Upper lobe of left lung (tissue), 4 donors: ENCODE measurements around the gene VPS13D.

ENCODE experiments used
- EP300 ChIP-seq, 4 donors: sonication (generic); formaldehyde crosslinking; IDR thresholded peaks; one replicate each; pipeline ENCODE4 v1.5.1; 2017; ENCODE audit warnings: antibody characterized with exemption in 4 of 4, control low read depth in 2 of 4
- POLR2A ChIP-seq, 4 donors: fragments of 450-650 bp; IDR thresholded peaks; one replicate each; pipeline ENCODE4 v1.5.1; 2016 to 2017; ENCODE audit warnings: antibody characterized with exemption in 4 of 4, mild to moderate bottlenecking in 2 of 4
- TF ChIP-seq, protein P1 (sequence below), 6 experiments: fragments of 450-650 bp in 4 of 6; fragments of 200-600 bp in 2 of 6; sonication (generic) in 2 of 6; IDR thresholded peaks; one replicate each; pipeline ENCODE4 v1.5.1; 2016 to 2019; ENCODE audit warnings: antibody characterized with exemption in 6 of 6

DNA sequence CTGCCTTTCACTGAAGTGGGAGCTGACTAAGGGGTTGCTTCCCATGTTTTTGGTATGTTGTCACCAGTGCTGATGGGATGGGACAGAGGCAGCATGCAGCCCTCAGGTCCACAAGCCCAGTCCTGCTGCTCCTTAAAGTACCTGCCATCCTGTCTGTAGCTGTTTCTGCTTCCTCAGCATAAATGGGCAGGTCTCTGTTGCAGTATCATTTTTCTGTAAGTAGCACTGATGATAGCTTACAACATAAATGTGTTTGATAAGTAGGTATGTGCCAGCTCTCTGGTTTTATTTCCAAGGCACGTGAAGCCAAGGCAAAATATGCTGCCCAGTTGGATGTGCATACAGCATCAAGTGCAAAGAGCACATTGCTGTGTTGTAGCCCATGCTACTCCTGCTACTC lies 173.0 kb downstream of the VPS13D start:
- TF ChIP-seq, protein P1, sequence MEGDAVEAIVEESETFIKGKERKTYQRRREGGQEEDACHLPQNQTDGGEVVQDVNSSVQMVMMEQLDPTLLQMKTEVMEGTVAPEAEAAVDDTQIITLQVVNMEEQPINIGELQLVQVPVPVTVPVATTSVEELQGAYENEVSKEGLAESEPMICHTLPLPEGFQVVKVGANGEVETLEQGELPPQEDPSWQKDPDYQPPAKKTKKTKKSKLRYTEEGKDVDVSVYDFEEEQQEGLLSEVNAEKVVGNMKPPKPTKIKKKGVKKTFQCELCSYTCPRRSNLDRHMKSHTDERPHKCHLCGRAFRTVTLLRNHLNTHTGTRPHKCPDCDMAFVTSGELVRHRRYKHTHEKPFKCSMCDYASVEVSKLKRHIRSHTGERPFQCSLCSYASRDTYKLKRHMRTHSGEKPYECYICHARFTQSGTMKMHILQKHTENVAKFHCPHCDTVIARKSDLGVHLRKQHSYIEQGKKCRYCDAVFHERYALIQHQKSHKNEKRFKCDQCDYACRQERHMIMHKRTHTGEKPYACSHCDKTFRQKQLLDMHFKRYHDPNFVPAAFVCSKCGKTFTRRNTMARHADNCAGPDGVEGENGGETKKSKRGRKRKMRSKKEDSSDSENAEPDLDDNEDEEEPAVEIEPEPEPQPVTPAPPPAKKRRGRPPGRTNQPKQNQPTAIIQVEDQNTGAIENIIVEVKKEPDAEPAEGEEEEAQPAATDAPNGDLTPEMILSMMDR (IDR thresholded peaks at IDR 0.05), result no peak
- TF ChIP-seq POLR2A (IDR thresholded peaks at IDR 0.05), result no peak
- no peak for TF ChIP-seq EP300 (IDR thresholded peaks at IDR 0.05)
